Measurements from ENCODE around the gene PCDHB2.
"Not testable (repeated sequence)": the region's sequence is repeated elsewhere in the genome, so short reads cannot be mapped to it uniquely, and the experiment has no call there.

Gene PCDHB2

DNA sequence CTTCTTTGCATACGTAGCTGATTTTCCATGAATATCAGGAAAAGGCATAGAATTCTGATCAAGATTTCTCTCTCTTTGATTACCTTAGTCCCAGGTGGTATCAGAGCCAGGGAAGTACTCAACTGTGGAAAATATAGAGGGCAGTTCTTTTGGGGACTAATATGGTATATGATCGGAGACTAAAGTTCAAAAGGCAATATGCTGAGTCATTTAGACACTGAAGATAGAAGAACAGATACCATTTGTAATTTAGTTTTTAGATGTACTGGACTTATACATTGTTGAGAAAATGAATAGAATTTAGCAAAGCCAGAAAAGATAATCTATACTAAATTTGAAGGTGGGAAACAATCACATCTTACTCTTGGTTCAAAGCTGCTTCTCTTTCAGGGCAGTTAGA is 10.9 kb downstream of the PCDHB2 start:
- Histone ChIP-seq H3K27ac (no peak overlapping the region), H3K9me3 (ENCODE audit: severe bottlenecking) (no peaks in the 10 kb centered on the region), H3K27me3 (ENCODE audit: insufficient read depth, low read depth, severe bottlenecking) (no peaks in the 10 kb centered on the region), H3K36me3 (no peaks in the 10 kb centered on the region; the same call in 1 of the 2 replicates), H3K4me3 (ENCODE audit: low read depth, low read length) (no peak overlapping the region)
- TF ChIP-seq, protein P1, sequence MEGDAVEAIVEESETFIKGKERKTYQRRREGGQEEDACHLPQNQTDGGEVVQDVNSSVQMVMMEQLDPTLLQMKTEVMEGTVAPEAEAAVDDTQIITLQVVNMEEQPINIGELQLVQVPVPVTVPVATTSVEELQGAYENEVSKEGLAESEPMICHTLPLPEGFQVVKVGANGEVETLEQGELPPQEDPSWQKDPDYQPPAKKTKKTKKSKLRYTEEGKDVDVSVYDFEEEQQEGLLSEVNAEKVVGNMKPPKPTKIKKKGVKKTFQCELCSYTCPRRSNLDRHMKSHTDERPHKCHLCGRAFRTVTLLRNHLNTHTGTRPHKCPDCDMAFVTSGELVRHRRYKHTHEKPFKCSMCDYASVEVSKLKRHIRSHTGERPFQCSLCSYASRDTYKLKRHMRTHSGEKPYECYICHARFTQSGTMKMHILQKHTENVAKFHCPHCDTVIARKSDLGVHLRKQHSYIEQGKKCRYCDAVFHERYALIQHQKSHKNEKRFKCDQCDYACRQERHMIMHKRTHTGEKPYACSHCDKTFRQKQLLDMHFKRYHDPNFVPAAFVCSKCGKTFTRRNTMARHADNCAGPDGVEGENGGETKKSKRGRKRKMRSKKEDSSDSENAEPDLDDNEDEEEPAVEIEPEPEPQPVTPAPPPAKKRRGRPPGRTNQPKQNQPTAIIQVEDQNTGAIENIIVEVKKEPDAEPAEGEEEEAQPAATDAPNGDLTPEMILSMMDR (IDR thresholded peaks at IDR 0.05; ENCODE audit: low read depth, low read length) = no peak
- DNase-seq = no peak

DNA sequence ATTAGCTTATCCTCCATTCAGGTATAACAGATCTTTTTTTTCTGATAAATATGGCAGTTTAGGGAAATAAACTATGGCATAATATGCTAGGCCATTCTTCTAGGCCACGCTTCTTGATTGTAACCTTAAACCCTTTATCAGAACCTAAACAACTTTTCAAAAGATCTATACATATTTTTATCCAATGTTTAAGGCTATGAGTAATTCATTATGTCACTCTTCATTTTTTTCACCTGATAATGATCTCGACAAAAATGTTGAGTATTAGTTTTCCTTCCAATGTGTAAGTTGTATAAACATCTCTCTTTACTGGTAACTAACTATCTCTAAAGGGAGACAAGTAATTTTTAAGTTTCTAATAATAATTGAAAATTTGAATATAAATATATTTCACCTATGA is 24.8 kb downstream of the PCDHB2 start:
- H3K36me3 ChIP-seq = no peaks in the 10 kb centered on the region
- H3K4me3 ChIP-seq (ENCODE audit: low read depth, low read length) = no peak overlapping the region
- TF ChIP-seq, protein P1 (IDR thresholded peaks at IDR 0.05; ENCODE audit: low read depth, low read length) = no peak
- no peaks in the 10 kb centered on the region for H3K9me3 ChIP-seq (ENCODE audit: severe bottlenecking)
- DNase-seq = no peak
- no peaks in the 10 kb centered on the region for H3K27me3 ChIP-seq (ENCODE audit: insufficient read depth, low read depth, severe bottlenecking)
- no peak overlapping the region for H3K27ac ChIP-seq

DNA sequence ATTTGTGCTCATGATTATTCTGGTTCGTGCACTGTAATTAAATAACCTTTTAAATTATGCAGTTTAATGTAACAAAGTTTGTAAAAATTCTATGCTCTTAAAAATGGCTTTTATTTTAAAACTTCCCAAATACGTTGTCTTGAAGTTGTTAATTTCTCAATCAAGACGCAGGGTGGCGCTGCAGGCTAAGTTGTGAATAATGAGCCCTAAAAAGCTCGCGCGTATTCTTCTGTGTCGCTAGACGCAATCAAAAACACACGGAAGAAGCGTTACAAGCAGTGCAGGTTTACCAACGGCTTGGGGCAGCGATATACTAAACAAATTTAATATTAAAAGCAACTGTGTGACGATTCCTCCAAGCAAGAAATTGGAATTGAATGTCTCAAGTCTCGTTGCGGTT is 27.1 kb downstream of the PCDHB2 start, which contains the start of gene PCDHB4:
Gene PCDHB4 (plus strand): TSS at position 256 of the 400 bp plus-strand sequence. CDS start 181 bp downstream, outside the sequence.
- no peak for DNase-seq
- Histone ChIP-seq H3K27me3 (ENCODE audit: insufficient read depth, low read depth, severe bottlenecking) (no peaks in the 10 kb centered on the region), H3K4me3 (ENCODE audit: low read depth, low read length) (no peak within 1 kb of the TSS), H3K27ac (no peak within 1 kb of the TSS), H3K9me3 (ENCODE audit: severe bottlenecking) (no peaks in the 10 kb centered on the region), H3K36me3 (no peaks in the 10 kb centered on the region)
- TF ChIP-seq, protein P1 (IDR thresholded peaks at IDR 0.05; ENCODE audit: low read depth, low read length) = no peak

DNA sequence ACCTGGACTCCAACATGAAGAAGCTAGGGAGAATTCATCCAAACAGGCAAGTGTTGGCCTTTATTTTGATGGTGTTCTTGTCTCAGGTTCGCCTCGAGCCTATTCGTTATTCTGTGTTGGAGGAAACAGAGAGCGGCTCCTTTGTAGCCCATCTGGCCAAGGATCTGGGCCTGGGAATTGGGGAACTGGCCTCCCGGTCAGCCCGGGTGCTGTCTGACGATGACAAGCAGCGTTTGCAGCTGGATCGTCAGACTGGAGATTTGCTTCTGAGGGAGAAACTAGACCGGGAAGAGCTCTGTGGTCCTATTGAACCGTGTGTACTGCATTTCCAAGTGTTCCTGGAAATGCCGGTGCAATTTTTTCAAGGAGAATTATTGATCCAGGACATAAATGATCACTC is 27.6 kb downstream of the PCDHB2 start:
- TF ChIP-seq, protein P1 (IDR thresholded peaks at IDR 0.05; ENCODE audit: low read depth, low read length) = no peak
- H3K27me3 ChIP-seq (ENCODE audit: insufficient read depth, low read depth, severe bottlenecking) = no peaks in the 10 kb centered on the region
- H3K36me3 ChIP-seq = no peaks in the 10 kb centered on the region

DNA sequence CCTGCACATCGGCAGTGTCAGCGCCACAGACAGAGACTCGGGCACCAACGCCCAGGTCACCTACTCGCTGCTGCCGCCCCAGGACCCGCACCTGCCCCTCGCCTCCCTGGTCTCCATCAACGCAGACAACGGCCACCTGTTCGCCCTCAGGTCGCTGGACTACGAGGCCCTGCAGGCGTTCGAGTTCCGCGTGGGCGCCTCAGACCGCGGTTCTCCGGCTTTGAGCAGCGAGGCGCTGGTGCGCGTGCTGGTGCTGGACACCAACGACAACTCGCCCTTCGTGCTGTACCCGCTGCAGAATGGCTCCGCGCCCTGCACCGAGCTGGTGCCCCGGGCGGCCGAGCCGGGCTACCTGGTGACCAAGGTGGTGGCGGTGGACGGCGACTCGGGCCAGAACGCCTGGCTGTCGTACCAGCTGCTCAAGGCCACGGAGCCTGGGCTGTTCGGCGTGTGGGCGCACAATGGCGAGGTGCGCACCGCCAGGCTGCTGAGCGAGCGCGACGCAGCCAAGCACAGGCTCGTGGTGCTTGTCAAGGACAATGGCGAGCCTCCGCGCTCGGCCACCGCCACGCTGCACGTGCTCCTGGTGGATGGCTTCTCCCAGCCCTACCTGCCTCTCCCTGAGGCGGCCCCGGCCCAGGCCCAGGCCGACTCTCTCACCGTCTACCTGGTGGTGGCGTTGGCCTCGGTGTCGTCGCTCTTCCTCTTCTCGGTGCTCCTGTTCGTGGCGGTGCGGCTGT is 29.2 kb downstream of the PCDHB2 start:
- not testable (repeated sequence) for H3K27me3 ChIP-seq (ENCODE audit: insufficient read depth, low read depth, severe bottlenecking); DNase-seq; H3K36me3 ChIP-seq; H3K27ac ChIP-seq; H3K4me3 ChIP-seq (ENCODE audit: low read depth, low read length); H3K9me3 ChIP-seq (ENCODE audit: severe bottlenecking)

More for the DNA sequence above, 27.6 kb downstream of the PCDHB2 start:
- no peak for DNase-seq
- Histone ChIP-seq H3K4me3 (ENCODE audit: low read depth, low read length) (no peak overlapping the region), H3K9me3 (ENCODE audit: severe bottlenecking) (no peaks in the 10 kb centered on the region), H3K27ac (no peak overlapping the region)

DNA sequence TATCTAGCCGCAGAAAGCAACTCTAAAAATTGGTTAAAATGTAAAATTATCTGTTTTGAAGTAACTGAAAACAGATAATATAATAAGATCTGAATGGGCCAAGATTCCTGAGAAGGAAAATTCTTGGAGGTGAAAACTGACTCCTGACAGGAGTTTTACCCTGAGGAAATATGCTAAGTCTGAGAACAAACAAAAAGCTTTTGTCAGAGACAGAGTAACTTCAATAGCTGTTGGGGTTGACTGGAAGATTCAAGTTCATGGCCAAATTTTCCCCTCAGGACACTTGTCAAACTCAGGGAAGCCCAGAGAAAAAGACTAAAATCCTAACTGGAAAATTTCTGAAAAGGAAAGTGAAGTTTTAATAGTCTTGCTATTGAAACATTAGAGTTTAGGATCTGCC is 32.9 kb downstream of the PCDHB2 start:
- Histone ChIP-seq H3K4me3 (ENCODE audit: low read depth, low read length) (no peak overlapping the region), H3K9me3 (ENCODE audit: severe bottlenecking) (no peaks in the 10 kb centered on the region), H3K36me3 (no peaks in the 10 kb centered on the region), H3K27me3 (ENCODE audit: insufficient read depth, low read depth, severe bottlenecking) (no peaks in the 10 kb centered on the region), H3K27ac (no peak overlapping the region)
- no peak for DNase-seq
- TF ChIP-seq, protein P1 (IDR thresholded peaks at IDR 0.05; ENCODE audit: low read depth, low read length) = no peak
